H9 (cell line): ENCODE results near the gene ARSJ. TPM values are rescaled to one million over a fixed set of nuclear protein-coding genes. Genes with fewer than 3 reads are reported as not detected.

ENCODE experiments used
- DNase-seq: peaks from one replicate; pipeline ENCODE4 v3.0.0-alpha.2; 2017
- H2AFZ ChIP-seq: one replicate; pipeline ENCODE4 v1.6.1; 2013; ENCODE audit warnings: mild to moderate bottlenecking, low read length, control low read depth, moderate library complexity
- H2AK5ac ChIP-seq: 2 replicates; pipeline ENCODE4 v1.6.1; 2013; ENCODE audit warnings: low read length, control low read depth, mixed read lengths; ENCODE audit not compliant: insufficient read length
- H2BK120ac ChIP-seq: one replicate; pipeline ENCODE4 v1.6.1; 2013; ENCODE audit warnings: low read depth, mild to moderate bottlenecking, low read length, control low read depth, inconsistent platforms; ENCODE audit not compliant: poor library complexity, severe bottlenecking
- H2BK12ac ChIP-seq: 2 replicates; pipeline ENCODE4 v1.6.1; 2013; ENCODE audit warnings: low read length, control low read depth, mixed read lengths, low read depth; ENCODE audit not compliant: insufficient read length
- H2BK15ac ChIP-seq: 2 replicates; pipeline ENCODE4 v1.6.1; 2013; ENCODE audit warnings: low read depth, low read length, control low read depth
- H2BK20ac ChIP-seq: one replicate; pipeline ENCODE4 v1.6.1; 2013; ENCODE audit warnings: low read depth, mild to moderate bottlenecking, low read length, control low read depth, inconsistent platforms; ENCODE audit not compliant: poor library complexity, severe bottlenecking
- H2BK5ac ChIP-seq: 2 replicates; pipeline ENCODE4 v1.6.1; 2013; ENCODE audit warnings: low read length, control low read depth, mixed read lengths; ENCODE audit not compliant: insufficient read length
- H3K14ac ChIP-seq: 2 replicates; pipeline ENCODE4 v1.6.1; 2013; ENCODE audit warnings: low read length, control low read depth; ENCODE audit not compliant: insufficient read depth
- H3K18ac ChIP-seq: 2 replicates; pipeline ENCODE4 v1.6.1; 2013; ENCODE audit warnings: low read depth, mild to moderate bottlenecking, mixed read lengths, low read length, control low read depth; ENCODE audit not compliant: insufficient read length
- H3K23ac ChIP-seq: 2 replicates; pipeline ENCODE4 v1.6.1; 2013; ENCODE audit warnings: low read length, control low read depth, mixed read lengths, low read depth; ENCODE audit not compliant: insufficient read length
- H3K23me2 ChIP-seq: 2 replicates; pipeline ENCODE4 v1.6.1; 2013; ENCODE audit warnings: low read depth, mild to moderate bottlenecking, mixed read lengths, low read length, control low read depth; ENCODE audit not compliant: insufficient read length, poor library complexity, severe bottlenecking
- H3K27ac ChIP-seq: 2 replicates; pipeline ENCODE4 v1.5.1; 2013; ENCODE audit warnings: low read length, control low read depth, mixed read lengths, low read depth; ENCODE audit not compliant: insufficient read length
- H3K27me3 ChIP-seq: 2 replicates; pipeline ENCODE4 v1.6.1; 2013; ENCODE audit warnings: low read length, control low read depth, inconsistent platforms; ENCODE audit not compliant: insufficient read depth
- H3K4ac ChIP-seq: 2 replicates; pipeline ENCODE4 v1.6.1; 2013; ENCODE audit warnings: low read depth, mild to moderate bottlenecking, control low read depth, inconsistent platforms, low read length, moderate library complexity
- H3K4me1 ChIP-seq: 2 replicates; pipeline ENCODE4 v1.6.1; 2013; ENCODE audit warnings: low read length, control low read depth, inconsistent platforms; ENCODE audit not compliant: insufficient read depth
- H3K4me2 ChIP-seq: 2 replicates; pipeline ENCODE4 v1.6.1; 2013; ENCODE audit warnings: low read length, control low read depth, mixed read lengths; ENCODE audit not compliant: insufficient read length, insufficient read depth
- H3K56ac ChIP-seq: 2 replicates; pipeline ENCODE4 v1.6.1; 2013; ENCODE audit warnings: low read depth, mild to moderate bottlenecking, mixed read lengths, low read length, control low read depth; ENCODE audit not compliant: insufficient read length
- H3K79me1 ChIP-seq: 2 replicates; pipeline ENCODE4 v1.6.1; 2013; ENCODE audit warnings: low read depth, mild to moderate bottlenecking, moderate library complexity, low read length, control low read depth, inconsistent platforms; ENCODE audit not compliant: insufficient read depth, poor library complexity, severe bottlenecking
- H3K79me2 ChIP-seq: 2 replicates; pipeline ENCODE4 v1.6.1; 2013; ENCODE audit warnings: low read length, control low read depth, inconsistent platforms; ENCODE audit not compliant: insufficient read depth
- H3K9ac ChIP-seq: 2 replicates; pipeline ENCODE4 v1.6.1; 2013; ENCODE audit warnings: low read length, control low read depth, mixed read lengths; ENCODE audit not compliant: insufficient read length; ENCODE audit errors: extremely low read depth
- H3K9me3 ChIP-seq: one replicate; pipeline ENCODE4 v1.6.1; 2013; ENCODE audit warnings: low read depth, low read length, inconsistent platforms; ENCODE audit not compliant: control insufficient read depth
- H3T11ph ChIP-seq: one replicate; pipeline ENCODE4 v1.6.1; 2013; ENCODE audit warnings: mild to moderate bottlenecking, low read length, control low read depth, inconsistent platforms
- H4K20me1 ChIP-seq: one replicate; pipeline ENCODE4 v1.6.1; 2013; ENCODE audit not compliant: control insufficient read depth, insufficient read length, insufficient read depth
- H4K5ac ChIP-seq: 2 replicates; pipeline ENCODE4 v1.6.1; 2013; ENCODE audit warnings: low read depth, mild to moderate bottlenecking, mixed read lengths, low read length, control low read depth; ENCODE audit not compliant: insufficient read length
- H4K8ac ChIP-seq: replicated peaks from 2 replicates; pipeline ENCODE4 v1.6.1; 2013; ENCODE audit warnings: low read length, control low read depth, mixed read lengths, low read depth; ENCODE audit not compliant: insufficient read length
- H4K91ac ChIP-seq: 2 replicates; pipeline ENCODE4 v1.6.1; 2013; ENCODE audit warnings: low read depth, mild to moderate bottlenecking, moderate library complexity, mixed read lengths, low read length, control low read depth; ENCODE audit not compliant: insufficient read length
- H3K27ac Mint-ChIP-seq, 3 experiments: 2 replicates in 2 of 3; 3 replicates in 1 of 3; pipeline ENCODE4 v1.8.0; 2020 to 2021; ENCODE audit warnings: mixed read lengths in 3 of 3, mild to moderate bottlenecking in 1 of 3, moderate library complexity in 1 of 3
- H3K27me3 Mint-ChIP-seq: 2 replicates; pipeline ENCODE4 v1.8.0; 2021; ENCODE audit warnings: low read depth, mild to moderate bottlenecking, moderate library complexity, mixed read lengths
- H3K36me3 Mint-ChIP-seq, 3 experiments: 2 replicates in 2 of 3; 3 replicates in 1 of 3; pipeline ENCODE4 v1.8.0; 2020 to 2021; ENCODE audit warnings: low read depth in 3 of 3, mixed read lengths in 3 of 3; ENCODE audit not compliant: insufficient read depth in 1 of 3
- H3K4me1 Mint-ChIP-seq, 2 experiments: 2 replicates each; pipeline ENCODE4 v1.8.0; 2020; ENCODE audit warnings: mixed read lengths in 2 of 2
- H3K4me3 Mint-ChIP-seq, 2 experiments: 2 replicates in 1 of 2; 3 replicates in 1 of 2; pipeline ENCODE4 v1.8.0; 2020 to 2021; ENCODE audit warnings: mild to moderate bottlenecking in 2 of 2, mixed read lengths in 2 of 2, moderate library complexity in 1 of 2
- H3K9me3 Mint-ChIP-seq, 2 experiments: 2 replicates in 1 of 2; 3 replicates in 1 of 2; pipeline ENCODE4 v1.8.0; 2020; ENCODE audit warnings: mild to moderate bottlenecking in 2 of 2, mixed read lengths in 2 of 2, moderate library complexity in 1 of 2
- CTCF ChIP-seq: fragments of 200-600 bp; sonication (generic); conservative IDR thresholded peaks from 3 replicates; pipeline ENCODE4 v1.8.0; 2021; ENCODE audit warnings: antibody characterized with exemption, mild to moderate bottlenecking
- WGBS: extraction: QIAGEN DNeasy Blood & Tissue Kit; methylation state at CpG from one replicate; pipeline ENCODE4 v1.1.7; 2013; ENCODE audit warnings: missing lambda C conversion rate, low lambda C conversion rate, mixed read lengths; ENCODE audit not compliant: insufficient read length; ENCODE audit errors: extremely low coverage; 5-methylcytosine and 5-hydroxymethylcytosine counted together
- total RNA-seq: library from RNA; stranded (reverse); gene quantifications from 2 replicates; pipeline ENCODE4 v1.2.1, GENCODE V29; 2021

The ARSJ gene
- total RNA-seq, 1 experiment from 2014 or later: 1.1 TPM

GRCh38 chr4:114012749-114013148 lies 33.3 kb upstream of the ARSJ start:
- Histone ChIP-seq H2BK15ac (no peak overlapping the region), H2AK5ac (no peak overlapping the region), H3K4ac (no peak overlapping the region), H2BK12ac (no peak overlapping the region), H3K23me2 (no peaks in the 10 kb centered on the region), H2AFZ (no peak overlapping the region), H3K79me2 (no peaks in the 10 kb centered on the region), H4K5ac (no peak overlapping the region), H3K4me1 (no peaks in the 10 kb centered on the region; the same call in 1 of the 2 replicates), H3K4me2 (no peak overlapping the region), H4K8ac (no peak overlapping the region), H3K9ac (no peak overlapping the region), H4K20me1 (no peaks in the 10 kb centered on the region), H3K56ac (no peak overlapping the region), H3K23ac (no peak overlapping the region), H3K27ac (no peak overlapping the region), H3K18ac (no peak overlapping the region), H2BK20ac (no peak overlapping the region), H2BK5ac (no peak overlapping the region), H3K9me3 (no peaks in the 10 kb centered on the region), H2BK120ac (no peak overlapping the region), H3K14ac (no peak overlapping the region), H3T11ph (no peak overlapping the region), H4K91ac (no peak overlapping the region), H3K27me3 (no peaks in the 10 kb centered on the region), H3K79me1 (no peaks in the 10 kb centered on the region)
- no peak for DNase-seq
- H3K36me3 Mint-ChIP-seq: no peaks in the 10 kb centered on the region
- H3K27me3 Mint-ChIP-seq: no peaks in the 10 kb centered on the region; the same call in 1 of the 2 replicates
- H3K4me3 Mint-ChIP-seq: no peak overlapping the region
- peaks cover 0 to 7% of the 10 kb centered on the region in 2 experiments; a peak in 3 of 5 replicates for H3K9me3 Mint-ChIP-seq
- no peak for TF ChIP-seq CTCF
- peaks cover 0 to 2% of the 10 kb centered on the region in 2 experiments; a peak in 1 of 4 replicates for H3K4me1 Mint-ChIP-seq
- WGBS: no CpG with 5 or more reads among the region's 8 CpGs
- H3K27ac Mint-ChIP-seq: no peak overlapping the region; a peak in 1 of 7 replicates
